Inflammatory macrophage (primary cell): Measurements from ENCODE around the gene TEX48.

Experiments used
- DNase-seq, 2 donors: peaks; one replicate each; pipeline ENCODE4 v3.0.0-alpha.2; 2020 to 2022

Gene TEX48

DNA sequence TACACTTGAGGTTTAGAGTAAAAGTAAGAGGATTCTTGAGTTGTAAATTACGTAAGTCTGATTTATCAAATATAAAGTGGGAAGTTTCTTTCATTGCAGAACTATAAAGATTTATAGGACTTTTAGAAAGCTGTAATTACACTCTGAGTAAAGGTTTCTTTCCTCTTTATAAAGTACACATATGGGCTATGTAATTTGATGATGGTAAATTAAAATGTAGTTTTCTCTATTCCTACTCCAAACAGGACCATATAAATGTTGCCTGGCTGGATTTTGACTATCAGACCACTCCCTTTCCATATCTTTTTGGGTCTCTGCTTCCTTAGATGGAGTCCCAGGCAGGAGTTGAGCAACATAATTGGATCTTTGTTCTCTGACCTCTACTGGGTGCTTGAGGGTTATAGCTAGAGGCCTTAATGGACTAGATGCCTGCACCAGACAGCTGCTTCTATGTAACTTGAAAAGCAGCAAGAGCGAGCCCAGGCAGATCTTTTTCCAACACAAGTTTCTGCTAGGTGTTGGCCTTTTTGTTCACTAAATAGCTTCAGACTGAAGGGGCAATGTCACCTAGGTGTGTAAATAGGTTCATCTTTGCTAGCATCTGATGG lies 11.4 kb upstream of the TEX48 start:
- no peak for DNase-seq

DNA sequence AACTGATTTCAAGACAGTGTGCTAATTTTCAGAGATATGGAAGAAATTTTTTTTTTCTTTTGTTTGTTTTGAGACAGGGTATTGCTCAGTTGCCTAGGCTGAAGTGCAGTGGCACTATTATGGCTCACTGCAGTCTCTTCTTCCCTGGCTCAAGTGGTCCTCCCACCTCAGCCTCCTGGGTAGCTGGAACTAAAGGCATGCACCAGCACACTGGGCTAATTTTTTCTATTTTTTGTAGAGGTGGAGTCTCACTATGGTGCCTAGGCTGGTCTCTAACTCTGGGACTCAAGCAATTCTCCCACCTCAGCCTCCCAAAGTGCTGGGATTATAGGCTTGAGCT lies 9.9 kb upstream of the TEX48 start:
- DNase-seq, result no peak

DNA sequence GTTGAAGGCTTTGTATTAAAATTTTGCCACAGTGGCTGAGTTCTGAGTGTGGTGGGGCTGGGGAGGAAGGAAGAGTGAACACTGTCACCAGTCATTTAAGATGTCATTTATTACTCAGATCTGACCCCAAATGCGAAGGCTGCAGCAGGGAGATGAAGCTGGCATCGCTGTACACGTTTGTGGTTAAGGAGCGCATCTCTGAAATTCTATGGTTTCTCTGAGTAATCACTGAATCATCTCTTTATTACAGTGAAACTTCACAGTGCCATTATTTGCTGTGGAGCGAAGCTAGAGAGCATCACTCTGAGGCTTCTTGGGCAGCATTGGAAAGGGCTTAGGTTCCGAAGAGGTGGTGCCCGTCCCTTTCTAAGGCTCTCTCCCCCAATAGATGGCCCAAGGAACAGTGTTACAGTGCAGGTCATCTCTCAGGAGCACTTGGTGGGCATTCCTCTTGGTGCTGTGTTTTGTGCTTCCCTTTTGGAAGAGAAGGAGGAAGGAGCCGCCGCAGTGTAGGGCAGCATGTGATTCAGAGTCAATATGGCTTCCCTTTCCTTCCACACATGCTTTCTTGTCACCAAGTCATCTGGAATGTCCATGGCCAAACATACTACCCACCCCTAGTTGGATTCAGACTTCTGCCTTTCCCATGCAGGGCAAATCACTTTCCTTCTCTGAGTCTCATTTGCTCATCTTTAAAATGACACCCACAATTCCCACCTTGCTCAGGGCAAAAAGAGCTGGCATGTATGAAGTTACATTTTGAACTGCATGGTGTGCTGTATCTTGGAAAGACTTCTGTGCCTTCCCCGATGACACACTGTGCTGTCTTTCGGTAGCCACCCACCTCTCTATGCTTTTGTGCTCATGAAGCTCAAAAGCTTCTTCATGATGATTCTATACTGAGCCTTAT lies 9.3 kb upstream of the TEX48 start:
- DNase-seq, result peak; percentile 31 to 55

DNA sequence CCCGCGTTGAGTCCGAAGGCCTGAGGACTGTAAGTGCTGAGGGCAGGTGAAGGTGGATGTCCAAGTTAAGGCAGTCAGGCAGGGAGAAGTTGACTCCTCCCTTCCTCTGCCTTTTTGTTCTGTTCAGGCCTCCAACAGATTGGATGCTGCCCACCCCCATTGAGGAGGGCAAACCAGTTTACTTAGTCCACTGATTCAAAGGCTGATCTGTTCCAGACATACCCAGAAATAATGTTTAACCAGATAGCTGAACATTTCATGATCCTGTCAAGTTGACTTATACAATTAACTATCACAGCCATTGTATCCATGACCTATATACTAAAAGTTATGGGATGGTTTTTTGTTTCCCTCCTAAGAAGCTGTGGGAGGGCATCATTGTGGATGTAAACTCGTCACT lies 8.3 kb upstream of the TEX48 start:
- no peak for DNase-seq

DNA sequence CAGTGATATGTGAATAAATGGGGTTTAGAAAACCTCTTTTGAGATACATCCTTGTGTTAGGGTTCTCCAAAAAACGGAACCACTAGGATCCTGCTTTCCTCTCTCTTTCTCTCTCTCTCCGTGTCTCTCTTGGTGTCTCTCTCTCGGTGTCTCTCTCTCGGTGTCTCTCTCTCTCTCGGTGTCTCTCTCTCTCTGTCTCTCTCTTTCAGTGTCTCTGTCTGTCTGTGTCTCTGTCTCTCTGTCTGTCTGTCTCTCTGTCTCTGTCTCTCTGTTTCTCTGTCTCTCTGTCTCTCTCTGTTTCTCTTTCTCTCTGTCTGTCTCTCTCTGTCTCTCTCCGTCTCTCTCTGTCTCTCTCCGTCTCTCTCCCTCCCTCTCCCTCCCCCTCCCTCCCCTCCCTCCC lies 7.8 kb upstream of the TEX48 start:
- no peak for DNase-seq

DNA sequence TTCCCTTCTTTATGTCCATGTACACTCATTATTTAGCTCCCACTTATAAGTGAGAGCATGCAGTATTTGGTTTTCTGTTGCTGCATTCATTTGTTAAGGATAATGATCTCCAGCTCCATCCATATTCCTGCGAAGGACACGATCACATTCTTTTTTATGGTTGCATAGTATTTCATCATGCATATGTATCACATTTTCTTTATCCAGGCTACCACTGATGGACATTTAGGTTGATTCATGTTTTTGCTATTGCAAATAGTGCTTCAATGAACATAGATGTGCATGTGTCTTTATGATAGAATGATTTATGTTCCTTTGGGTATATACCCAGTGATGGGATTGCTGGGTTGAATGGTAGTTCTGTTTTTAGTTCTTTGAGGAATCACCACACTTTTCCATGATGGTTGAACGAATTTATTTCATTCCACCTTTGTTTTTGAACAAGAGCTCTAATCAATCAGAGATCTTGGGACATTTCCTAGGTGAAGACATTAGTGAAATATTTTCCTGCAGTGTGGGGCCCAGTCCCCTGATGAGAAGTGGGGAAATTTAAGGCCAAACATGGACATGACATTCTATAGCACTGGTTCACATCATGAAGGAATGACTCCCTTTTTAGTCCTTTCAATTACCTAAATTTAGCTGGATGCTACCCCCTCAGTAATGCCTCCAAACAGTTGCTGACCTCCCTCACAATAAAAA lies 7.1 kb upstream of the TEX48 start:
- DNase-seq, result no peak

DNA sequence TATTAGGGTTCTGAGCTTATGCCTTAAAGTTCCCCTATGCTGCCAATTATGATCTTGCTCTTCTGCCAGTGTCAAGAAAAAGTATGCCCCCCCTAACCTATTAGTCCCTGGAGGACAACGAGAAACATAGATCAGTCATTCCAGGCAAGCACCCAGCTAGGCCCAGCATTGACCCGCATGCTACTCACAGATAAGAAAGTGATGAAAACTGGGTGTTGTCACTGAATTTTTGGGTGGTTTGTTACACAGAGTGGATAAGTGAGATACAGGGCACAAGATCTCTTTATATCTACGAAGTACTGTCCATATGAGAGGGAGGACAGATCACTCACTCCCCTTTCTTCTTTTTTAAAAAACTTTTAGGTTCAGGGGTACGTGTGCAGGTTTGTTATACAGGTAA lies 6.4 kb upstream of the TEX48 start:
- DNase-seq, result no peak

DNA sequence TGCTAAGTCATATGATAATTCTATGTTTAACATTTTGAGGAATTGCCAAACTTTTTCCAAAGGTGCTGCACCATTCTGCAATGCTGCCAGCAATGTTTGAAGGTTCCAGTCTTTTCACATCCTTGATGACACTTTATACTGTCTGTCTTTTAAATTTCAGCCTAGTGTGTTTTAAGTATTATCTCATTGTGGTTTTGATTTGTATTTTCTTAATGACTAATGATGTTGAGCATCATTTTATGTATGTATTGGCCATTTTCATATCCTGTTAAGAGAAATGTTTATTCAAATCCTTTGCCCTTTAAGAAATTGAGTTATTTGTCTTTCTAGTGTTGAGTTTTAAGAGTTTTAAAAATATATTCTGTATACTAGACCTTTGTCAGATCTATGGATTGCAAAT lies 5.0 kb upstream of the TEX48 start:
- DNase-seq, result no peak

DNA sequence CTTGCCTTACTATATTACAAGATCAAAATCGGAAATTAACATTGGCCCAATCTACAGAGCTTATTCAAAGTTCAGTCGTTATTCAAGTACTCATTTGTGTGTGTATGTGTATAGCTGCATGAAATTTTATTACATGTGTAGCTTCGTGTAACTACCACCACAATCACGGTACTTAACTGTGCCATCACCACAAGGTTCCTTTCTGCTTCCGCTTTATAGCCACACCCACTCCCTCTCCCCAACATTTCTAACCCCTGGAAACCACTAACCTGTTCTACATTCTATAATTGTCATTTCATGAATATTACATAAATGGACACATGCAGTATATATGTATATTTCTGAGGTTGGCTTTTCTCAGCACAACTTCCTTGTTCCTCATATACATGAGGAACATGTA lies 4.0 kb upstream of the TEX48 start:
- no peak for DNase-seq

DNA sequence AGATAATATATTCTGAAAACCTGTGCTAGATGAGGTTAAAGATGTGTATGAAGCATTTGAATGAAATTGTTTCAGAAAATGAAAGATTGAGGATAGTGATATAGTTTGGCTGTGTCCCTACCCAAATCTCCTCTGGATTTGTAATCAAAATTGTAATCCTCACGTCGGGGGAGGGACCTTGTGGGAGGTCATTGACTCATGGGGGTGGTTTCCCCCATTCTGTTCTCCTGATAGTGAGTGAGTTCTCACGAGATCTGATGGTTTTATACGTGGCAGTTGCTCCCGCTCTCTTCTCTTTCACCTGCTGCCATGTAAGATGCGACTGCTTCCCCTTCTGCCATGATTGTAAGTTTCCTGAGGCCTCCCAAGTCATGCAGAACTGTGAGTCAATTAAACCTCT lies 2.0 kb upstream of the TEX48 start:
- no peak for DNase-seq

DNA sequence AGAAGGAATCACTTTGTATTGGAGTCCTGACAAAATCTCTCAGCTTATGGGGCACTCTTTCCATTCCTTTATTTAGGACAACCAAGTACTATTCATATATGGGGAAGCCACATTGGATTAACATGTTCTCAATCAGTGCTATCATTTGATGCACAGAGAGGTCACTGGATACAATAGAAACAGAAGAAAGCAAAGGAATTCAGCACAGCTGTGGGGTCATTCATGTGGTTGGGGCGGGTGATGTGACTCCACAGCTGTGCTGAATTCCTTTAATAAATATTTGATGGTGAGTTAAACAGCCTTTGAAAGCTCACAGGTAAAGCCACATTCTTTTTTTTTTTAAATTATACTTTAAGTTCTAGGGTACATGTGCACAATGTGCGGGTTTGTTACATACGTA lies 854 bp upstream of the TEX48 start:
- no peak for DNase-seq

DNA sequence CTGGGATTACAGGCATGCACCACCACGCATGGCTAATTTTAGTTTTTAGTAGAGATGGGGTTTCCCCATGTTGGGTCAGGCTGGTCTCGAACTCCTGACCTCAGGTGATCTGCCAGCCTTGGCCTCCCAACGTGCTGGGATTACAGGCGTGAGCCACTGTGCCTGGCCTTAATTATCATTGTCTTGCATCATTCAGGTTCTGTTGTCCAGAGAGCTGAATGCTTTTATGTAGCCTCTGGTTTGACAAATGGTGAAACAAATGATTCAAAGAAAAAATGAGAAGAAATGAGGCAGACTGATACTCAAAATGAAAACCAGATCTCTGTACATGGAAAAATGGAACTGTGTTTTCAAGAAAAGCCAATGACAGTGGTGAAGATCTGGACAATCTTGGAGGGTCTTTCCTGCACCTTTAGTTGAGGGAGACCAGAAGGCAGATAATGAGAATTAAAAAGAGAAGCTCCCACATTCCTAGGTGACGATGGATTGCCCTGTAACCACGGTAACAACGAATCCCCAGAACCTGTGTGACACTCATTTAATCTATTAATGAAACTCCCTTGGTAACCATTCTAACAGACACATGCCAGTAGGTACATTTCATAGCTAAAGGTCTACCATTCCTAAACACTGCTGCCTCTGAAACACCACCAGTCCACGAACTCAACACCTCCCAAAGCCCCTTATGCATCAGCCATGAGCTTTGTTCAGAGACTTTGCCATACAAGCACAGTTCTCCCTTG lies 1.6 kb downstream of the TEX48 start:
- DNase-seq, result no peak

DNA sequence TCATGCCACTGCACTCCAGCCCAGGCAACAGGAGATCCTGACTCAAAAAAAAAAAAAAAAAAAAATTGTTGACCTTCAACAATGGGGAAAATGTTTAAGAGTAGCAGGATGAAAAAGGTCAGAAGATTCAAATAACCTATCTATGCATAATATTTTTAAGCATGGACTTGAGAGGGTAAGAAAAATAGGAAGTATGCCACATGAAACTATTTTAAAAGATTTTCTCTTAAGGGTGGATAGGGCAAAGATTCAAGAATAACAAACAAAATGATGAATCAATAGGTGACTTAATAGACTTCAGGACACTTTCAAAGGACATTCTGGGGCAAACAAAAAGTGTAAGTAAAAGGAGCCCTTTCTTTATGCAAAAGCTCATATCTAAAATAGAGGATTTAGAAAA lies 3.2 kb downstream of the TEX48 start:
- DNase-seq, result no peak

DNA sequence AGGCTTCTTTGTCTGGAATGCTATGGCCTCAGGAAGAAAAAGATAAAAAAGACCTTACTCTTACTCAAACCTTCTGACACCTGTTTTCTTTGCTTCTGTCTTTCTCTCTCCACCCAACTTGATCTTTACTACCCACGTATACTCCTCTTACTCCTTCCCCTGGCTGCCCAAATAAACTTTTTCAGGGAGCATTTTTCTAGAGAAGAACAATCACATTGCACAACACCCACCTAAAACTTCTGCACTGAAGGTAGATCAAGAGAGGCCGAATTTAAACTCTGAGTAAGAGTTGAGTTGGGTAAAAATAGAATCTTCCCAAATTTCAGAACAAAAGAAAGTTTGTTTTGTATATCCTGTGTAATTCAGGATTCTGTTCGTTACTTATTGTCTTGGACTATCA lies 3.9 kb downstream of the TEX48 start:
- DNase-seq, result no peak

DNA sequence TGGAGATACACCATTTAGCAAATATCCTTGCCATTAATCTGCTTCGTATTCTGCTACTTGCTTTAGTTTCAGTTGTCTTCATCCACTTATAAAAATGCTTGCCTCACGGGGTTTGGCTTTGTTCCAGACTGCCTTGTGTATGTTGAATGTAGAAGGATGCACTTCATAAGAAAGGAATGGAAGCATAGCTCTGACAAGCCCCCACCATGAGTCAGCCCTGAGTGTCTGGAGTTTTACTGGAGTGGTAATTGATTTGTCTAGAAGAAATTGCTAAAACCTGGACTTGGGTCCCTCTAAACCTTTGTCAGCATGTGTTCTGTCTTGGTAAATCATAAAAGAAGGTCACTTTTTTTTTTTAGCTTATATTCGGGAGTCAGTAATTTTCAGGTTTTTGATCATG lies 4.6 kb downstream of the TEX48 start:
- DNase-seq, result peak in 1 of 2 donors; percentile 42

DNA sequence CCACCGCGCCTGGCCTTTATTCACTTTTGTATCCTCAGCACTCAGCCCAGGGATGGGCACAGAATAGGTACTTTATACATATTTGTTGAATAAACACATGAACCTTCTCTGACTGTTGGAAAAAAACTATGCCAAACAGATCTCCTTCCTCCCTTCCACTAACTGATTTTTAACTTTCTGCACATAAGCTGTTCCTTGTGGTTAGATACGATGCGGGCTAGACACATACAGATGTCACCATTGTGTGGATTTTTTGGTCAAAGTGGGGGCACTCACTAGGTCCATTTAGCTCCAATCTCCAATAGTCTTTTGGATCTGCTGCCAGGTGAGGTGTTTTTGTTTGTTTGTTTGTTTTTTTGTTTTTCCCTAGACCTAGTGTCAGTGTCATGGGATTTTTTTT lies 5.1 kb downstream of the TEX48 start:
- DNase-seq, result no peak

DNA sequence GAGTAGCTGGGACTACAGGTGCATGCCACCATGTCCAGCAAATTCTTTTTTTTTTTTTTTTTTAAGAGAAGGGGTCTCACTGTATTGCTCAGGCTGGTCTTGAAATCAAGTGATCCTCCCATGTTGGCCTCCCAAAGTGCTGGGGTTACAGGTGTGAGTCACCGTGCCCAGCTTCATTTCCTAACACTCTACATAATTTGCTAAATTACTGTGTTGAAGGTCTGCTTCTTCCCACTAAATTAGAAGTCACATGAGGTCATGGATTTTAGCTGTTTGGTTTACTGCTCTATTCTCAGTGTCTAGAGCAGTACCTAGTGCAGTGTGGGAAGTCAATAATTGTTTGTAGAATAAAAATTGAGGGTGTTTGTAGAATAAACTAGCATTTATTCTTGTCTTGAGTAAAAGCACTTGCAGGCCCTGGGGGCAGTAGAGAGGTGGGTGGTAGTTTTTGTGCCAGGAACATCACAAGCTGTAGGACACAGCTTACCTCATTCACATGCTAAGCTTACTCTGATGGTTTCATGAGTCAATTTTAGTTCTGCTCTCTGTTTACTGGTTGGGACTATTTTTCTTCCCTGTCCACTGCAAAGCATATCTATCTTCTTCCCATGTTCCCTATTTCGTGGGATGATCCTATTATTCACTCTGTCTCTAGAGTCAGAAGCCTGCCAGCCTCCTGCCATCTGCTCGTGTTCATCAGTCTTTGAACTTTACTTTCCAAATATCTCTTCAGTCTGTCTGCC lies 7.0 kb downstream of the TEX48 start:
- peak; percentile 35 to 36 for DNase-seq

DNA sequence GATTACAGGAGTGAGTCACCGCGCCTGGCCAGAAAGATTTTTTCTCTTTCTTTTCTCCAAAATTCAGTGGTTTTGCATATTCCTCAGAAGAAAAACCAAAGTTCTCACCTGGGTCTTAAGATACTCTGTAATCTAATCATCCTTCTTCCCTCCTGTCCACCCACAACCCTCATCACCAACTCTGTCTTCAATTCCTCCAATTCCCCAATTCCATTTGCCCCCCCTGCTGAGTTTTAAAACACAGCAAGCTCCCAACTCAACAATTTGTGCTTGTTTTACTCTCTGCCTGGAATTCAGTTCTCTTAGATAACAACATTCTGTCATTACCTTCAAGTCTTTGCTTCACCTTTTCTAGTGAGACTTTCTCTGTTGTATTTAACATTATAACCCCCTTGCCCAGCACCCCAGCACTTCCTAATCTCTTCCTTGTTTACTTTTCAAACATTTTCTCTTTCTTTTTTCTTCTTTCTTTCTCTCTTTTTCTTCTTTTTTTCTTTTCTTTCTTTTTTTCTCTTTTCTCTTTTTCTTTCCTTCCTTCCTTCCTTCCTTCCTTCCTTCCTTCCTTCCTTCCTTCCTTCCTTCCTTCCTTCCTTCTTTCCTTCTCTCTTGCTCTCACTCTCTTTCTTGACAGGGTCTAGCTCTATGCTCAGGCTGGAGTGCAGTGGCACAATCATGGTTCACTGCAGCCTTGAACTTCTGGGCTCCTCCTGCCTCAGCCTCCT lies 7.8 kb downstream of the TEX48 start:
- no peak for DNase-seq

DNA sequence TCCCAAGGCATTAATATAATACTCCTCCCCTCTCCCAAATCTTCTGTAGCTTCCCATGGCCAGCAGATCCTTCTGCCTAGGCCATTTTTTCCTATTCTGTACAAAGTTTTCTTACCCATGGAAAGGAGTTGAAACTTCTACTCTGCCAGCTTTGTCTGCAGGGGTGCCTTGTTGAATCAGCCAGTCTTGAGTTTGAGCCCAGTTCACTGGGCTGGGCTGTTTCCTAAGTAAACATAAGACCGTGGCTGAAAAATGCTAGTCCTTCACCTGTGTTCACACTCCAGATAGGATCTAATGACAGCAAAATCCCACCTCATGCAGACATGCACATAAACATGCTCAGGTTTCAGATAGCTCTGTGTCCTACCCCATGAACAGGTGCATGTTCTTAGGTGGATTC lies 10.4 kb downstream of the TEX48 start:
- no peak for DNase-seq

DNA sequence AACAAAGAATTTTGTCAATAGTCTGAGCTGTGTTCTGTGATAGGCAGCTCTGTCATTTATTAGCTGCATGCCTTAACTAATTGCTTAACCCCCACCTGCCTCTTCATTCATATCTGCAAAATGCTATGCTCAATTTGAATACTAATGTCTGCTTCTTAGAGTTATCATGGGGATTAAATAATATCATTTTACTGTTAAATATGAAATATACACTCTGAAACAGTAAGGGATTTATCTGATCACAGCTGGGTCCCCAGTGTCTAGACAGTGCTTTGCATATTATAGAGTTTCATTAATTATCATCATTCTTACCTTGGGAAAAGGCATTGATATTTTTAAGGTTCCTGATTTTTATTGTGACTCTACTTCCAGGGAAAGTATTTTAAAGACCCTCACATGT lies 12.0 kb downstream of the TEX48 start:
- no peak for DNase-seq

DNA sequence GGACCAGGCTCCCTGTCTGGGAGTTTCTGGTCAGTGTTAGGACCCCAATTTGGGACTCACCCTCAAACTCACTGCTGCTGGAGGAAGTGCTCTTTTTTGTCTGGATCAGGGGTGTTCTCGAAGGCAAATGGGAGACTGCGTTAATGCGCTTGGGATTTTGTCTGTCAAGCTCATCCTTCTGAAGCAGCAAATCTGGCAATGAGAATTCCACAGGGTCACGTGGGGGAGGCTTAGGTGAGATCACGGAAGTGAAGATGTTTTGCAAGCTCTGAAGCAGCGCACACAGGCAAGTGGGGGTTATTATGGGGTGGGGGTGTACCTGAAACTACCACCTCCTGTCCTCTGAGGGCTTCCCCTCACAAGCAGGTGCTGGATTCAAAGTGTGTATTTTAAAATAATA lies 13.8 kb downstream of the TEX48 start:
- no peak for DNase-seq

DNA sequence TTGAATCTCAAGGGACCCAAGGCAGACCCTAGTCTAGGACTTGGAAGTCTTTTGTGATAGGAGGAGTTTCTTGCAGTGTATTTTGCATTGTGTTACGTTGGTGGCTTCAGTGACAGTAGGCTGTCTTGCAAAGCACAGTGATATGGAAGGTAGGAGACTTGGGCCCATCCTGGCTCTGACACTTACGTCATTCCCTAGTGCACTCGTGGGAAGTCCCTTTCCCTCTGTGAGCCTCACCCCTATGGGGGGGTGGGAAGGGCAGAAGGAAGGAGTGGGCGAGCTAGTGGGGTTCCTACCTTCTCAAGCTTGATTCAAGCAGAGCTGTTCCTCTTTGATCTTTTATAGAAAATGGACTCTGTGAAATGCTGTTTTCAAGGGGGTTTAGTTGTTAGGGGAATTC lies 15.1 kb downstream of the TEX48 start:
- DNase-seq, result peak; percentile 34 to 82
